Endothelial cell of umbilical vein (primary cell): ENCODE results near the gene BAMBI. TPM values are rescaled to one million over a fixed set of nuclear protein-coding genes. Genes with fewer than 3 reads are reported as not detected.

Experiments
- BruUV-seq: library from RNA; stranded (reverse); fragments of 400-500 nt; replicated peaks from 2 replicates; lab custom pipeline; 2021; lab: Mats Ljungman, UMichigan
- CTCF ChIA-PET: fragments of 300-600, 350-600 bp; sonication (Branson Sonifier 250); formaldehyde crosslinking; loops from one replicate; lab custom pipeline; 2021; ENCODE audit warnings: antibody characterized with exemption, inconsistent platforms; lab: Charles Lee
- POLR2A ChIA-PET: fragments of 300-600, 350-600 bp; sonication (Branson Sonifier 250); formaldehyde crosslinking; loops from one replicate; lab custom pipeline; 2021; ENCODE audit warnings: antibody characterized with exemption, inconsistent platforms; lab: Charles Lee
- DNase-seq: peaks from one replicate; pipeline ENCODE4 v3.0.0-alpha.2; 2011; ENCODE audit warnings: low read depth, low spot score
- FAIRE-seq: peaks from 2 replicates; lab custom pipeline; 2011; peaks lifted over from hg19 to GRCh38; lab: Jason Lieb, UNC
- H2AFZ ChIP-seq: 2 replicates; pipeline ENCODE4 v1.6.0; 2012; ENCODE audit warnings: low read depth, low read length, control low read depth, inconsistent platforms
- H3K27ac ChIP-seq: 2 replicates; pipeline ENCODE4 v1.5.1; 2011; ENCODE audit warnings: low read depth, mild to moderate bottlenecking, control low read depth, low read length, moderate library complexity; ENCODE audit not compliant: insufficient read depth
- H3K27me3 ChIP-seq, 2 experiments: 2 replicates each; pipeline versions ENCODE4 v1.6.0 to v1.6.1; 2011; ENCODE audit warnings: low read length in 2 of 2, mixed read lengths in 1 of 2; ENCODE audit not compliant: control insufficient read depth in 2 of 2, insufficient read depth in 2 of 2
- H3K36me3 ChIP-seq, 2 experiments: 2 replicates in 1 of 2; 3 replicates in 1 of 2; pipeline ENCODE4 v1.5.1; 2011; ENCODE audit warnings: low read length in 2 of 2, mild to moderate bottlenecking in 1 of 2, moderate library complexity in 1 of 2; ENCODE audit not compliant: control insufficient read depth in 2 of 2, insufficient read depth in 2 of 2; ENCODE audit errors: extremely low read depth in 1 of 2
- H3K4me1 ChIP-seq: 3 replicates; pipeline ENCODE4 v1.5.1; 2011; ENCODE audit warnings: mild to moderate bottlenecking, low read length; ENCODE audit not compliant: control insufficient read depth, insufficient read depth; ENCODE audit errors: extremely low read depth
- H3K4me2 ChIP-seq: 2 replicates; pipeline ENCODE4 v1.6.1; 2011; ENCODE audit warnings: low read length, control low read depth, mixed read lengths; ENCODE audit not compliant: insufficient read depth
- H3K4me3 ChIP-seq, 3 experiments: fragments of 200-600 bp in 1 of 3; sonication (generic), shearing (Covaris generic) in 1 of 3; replicated peaks in 1 of 3; 2 replicates each; pipeline ENCODE4 v1.5.1; 2011 to 2016; ENCODE audit warnings: control low read depth in 3 of 3, low read length in 3 of 3, mild to moderate bottlenecking in 2 of 3, inconsistent platforms in 1 of 3, low read depth in 1 of 3, moderate library complexity in 1 of 3; ENCODE audit not compliant: insufficient read depth in 1 of 3
- H3K79me2 ChIP-seq: 2 replicates; pipeline ENCODE4 v1.6.0; 2012; ENCODE audit warnings: low read length, inconsistent platforms; ENCODE audit not compliant: control insufficient read depth, insufficient read depth
- H3K9ac ChIP-seq: replicated peaks from 2 replicates; pipeline ENCODE3; 2011; ENCODE audit warnings: low read length, control low read depth; ENCODE audit not compliant: insufficient read depth; ENCODE audit errors: extremely low read depth
- H3K9me1 ChIP-seq: replicated peaks from 3 replicates; pipeline ENCODE4 v1.6.0; 2011; ENCODE audit warnings: mild to moderate bottlenecking, low read length; ENCODE audit not compliant: control insufficient read depth, insufficient read depth; ENCODE audit errors: extremely low read depth
- H3K9me3 ChIP-seq: replicated peaks from 2 replicates; pipeline ENCODE4 v1.5.1; 2012; ENCODE audit warnings: low read length, inconsistent platforms; ENCODE audit not compliant: control insufficient read depth, insufficient read depth
- H4K20me1 ChIP-seq: replicated peaks from 2 replicates; pipeline ENCODE3; 2011; ENCODE audit warnings: mild to moderate bottlenecking, low read length; ENCODE audit not compliant: control insufficient read depth, insufficient read depth; ENCODE audit errors: extremely low read depth
- EZH2 ChIP-seq: IDR thresholded peaks from 2 replicates; pipeline ENCODE4 v1.6.1; 2012; ENCODE audit warnings: borderline replicate concordance, low read depth, mild to moderate bottlenecking, moderate library complexity, low read length, inconsistent platforms; ENCODE audit not compliant: severe bottlenecking
- FOS ChIP-seq: IDR thresholded peaks from 2 replicates; pipeline ENCODE4 v1.6.1; 2011; ENCODE audit warnings: mild to moderate bottlenecking, low read length, moderate library complexity, borderline replicate concordance; ENCODE audit not compliant: insufficient read depth
- GATA2 ChIP-seq: IDR thresholded peaks from 2 replicates; pipeline ENCODE4 v1.7.0; 2011; ENCODE audit warnings: low read depth, mild to moderate bottlenecking, moderate library complexity, mixed read lengths, low read length; ENCODE audit not compliant: insufficient read length, insufficient read depth
- JUN ChIP-seq: IDR thresholded peaks from 2 replicates; pipeline ENCODE4 v1.6.1; 2011; ENCODE audit warnings: borderline replicate concordance, low read depth; ENCODE audit not compliant: insufficient read length, insufficient read depth
- MYC ChIP-seq: IDR thresholded peaks from one replicate; pipeline ENCODE4 v1.6.1; 2011; ENCODE audit warnings: mild to moderate bottlenecking, low read depth, low read length
- POLR2A ChIP-seq: IDR thresholded peaks from 2 replicates; pipeline ENCODE4 v1.6.1; 2012; ENCODE audit warnings: low read depth, mild to moderate bottlenecking, control low read depth, low read length
- POLR2AphosphoS5 ChIP-seq: IDR thresholded peaks from 2 replicates; pipeline ENCODE4 v1.6.1; 2012; ENCODE audit warnings: low read depth, mild to moderate bottlenecking, control low read depth, low read length, moderate library complexity; ENCODE audit not compliant: insufficient read depth
- dilution Hi-C: fragments of 300-500 bp; cut with MboI; formaldehyde crosslinking; loops from one replicate; pipeline ENCODE4 v1.15.0; 2019; ENCODE audit warnings: low sequenced_read_pairs; ENCODE audit not compliant: extremely low pct_ligation_motif_present
- intact Hi-C: fragments of 100-400 bp; cut with micrococcal nuclease; formaldehyde crosslinking; loops from one replicate; pipeline ENCODE4 v1.10.0; 2022
- polyA plus RNA-seq, 4 experiments: library from polyadenylated mRNA; depleted of rRNA in 3 of 4; stranded (reverse) in 3 of 4; unstranded in 1 of 4; fragments of >200 nt; gene quantifications; 2 replicates each; pipeline versions ENCODE4 v1.2.1 to v1.2.3, GENCODE V29; 2011 to 2012; ENCODE audit warnings: missing spikeins in 1 of 4
- total RNA-seq: library from RNA; stranded (reverse); gene quantifications from 2 replicates; pipeline ENCODE4 v1.2.3, GENCODE V29; 2021
- TF ChIP-seq, protein P1 (sequence below), 2 donors: IDR thresholded peaks; 1 replicate in 1 of 2; 2 replicates in 1 of 2; pipeline ENCODE4 v1.5.1; 2011; ENCODE audit warnings: low read length in 2 of 2, mild to moderate bottlenecking in 2 of 2, moderate library complexity in 2 of 2, control low read depth in 1 of 2, inconsistent platforms in 1 of 2, low read depth in 1 of 2; ENCODE audit not compliant: insufficient read depth in 1 of 2; ENCODE audit errors: extremely low read depth in 1 of 2
- TF ChIP-seq, protein P2 (sequence below): IDR thresholded peaks from 2 replicates; pipeline ENCODE4 v1.6.1; 2011; ENCODE audit not compliant: insufficient read depth, insufficient read length

Gene BAMBI
- total and polyA plus RNA-seq, 2 donors (not counting 3 experiments of a cell fraction or from before 2014, with no cell fraction given): 3.2 to 4.3 TPM

DNA sequence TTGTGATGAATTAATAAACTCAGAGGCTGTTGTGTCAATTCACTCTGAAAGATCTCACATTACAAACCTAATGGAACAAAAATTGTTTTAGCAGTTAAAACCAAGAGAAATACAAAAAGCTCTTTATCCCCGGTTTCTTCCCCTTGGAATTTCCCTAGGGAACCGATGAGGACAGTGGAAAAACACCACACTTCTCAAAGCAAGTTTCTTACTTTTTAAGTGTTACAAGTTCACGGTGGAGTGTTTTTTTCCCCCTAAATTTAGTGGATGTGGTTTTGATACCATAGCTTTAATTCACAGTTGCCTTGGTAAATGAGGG is 10.3 kb downstream of the BAMBI start:
- Histone ChIP-seq H3K36me3 (no peaks in the 10 kb centered on the region), H3K9me1 (no peaks in the 10 kb centered on the region), H3K27ac (no peak overlapping the region), H4K20me1 (no peaks in the 10 kb centered on the region), H3K4me2 (no peak overlapping the region), H3K4me3 (no peak overlapping the region), H3K4me1 (no peaks in the 10 kb centered on the region), H3K9me3 (no peaks in the 10 kb centered on the region), H3K79me2 (no peaks in the 10 kb centered on the region), H2AFZ (no peak overlapping the region), H3K27me3 (no peaks in the 10 kb centered on the region), H3K9ac (no peak overlapping the region)
- dilution Hi-C loops (no loop called here), intact Hi-C loops (no loop called here)
- TF ChIP-seq MYC (no peak), POLR2A (no peak), POLR2AphosphoS5 (no peak), EZH2 (no peak), FOS (no peak), JUN (no peak), GATA2 (no peak)
- TF ChIP-seq, protein P1, sequence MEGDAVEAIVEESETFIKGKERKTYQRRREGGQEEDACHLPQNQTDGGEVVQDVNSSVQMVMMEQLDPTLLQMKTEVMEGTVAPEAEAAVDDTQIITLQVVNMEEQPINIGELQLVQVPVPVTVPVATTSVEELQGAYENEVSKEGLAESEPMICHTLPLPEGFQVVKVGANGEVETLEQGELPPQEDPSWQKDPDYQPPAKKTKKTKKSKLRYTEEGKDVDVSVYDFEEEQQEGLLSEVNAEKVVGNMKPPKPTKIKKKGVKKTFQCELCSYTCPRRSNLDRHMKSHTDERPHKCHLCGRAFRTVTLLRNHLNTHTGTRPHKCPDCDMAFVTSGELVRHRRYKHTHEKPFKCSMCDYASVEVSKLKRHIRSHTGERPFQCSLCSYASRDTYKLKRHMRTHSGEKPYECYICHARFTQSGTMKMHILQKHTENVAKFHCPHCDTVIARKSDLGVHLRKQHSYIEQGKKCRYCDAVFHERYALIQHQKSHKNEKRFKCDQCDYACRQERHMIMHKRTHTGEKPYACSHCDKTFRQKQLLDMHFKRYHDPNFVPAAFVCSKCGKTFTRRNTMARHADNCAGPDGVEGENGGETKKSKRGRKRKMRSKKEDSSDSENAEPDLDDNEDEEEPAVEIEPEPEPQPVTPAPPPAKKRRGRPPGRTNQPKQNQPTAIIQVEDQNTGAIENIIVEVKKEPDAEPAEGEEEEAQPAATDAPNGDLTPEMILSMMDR (IDR thresholded peaks at IDR 0.05; ENCODE audit: extremely low read depth in 1 of 2, insufficient read depth in 1 of 2, low read depth in 1 of 2, low read length in 2 of 2): no peak
- TF ChIP-seq, protein P2, sequence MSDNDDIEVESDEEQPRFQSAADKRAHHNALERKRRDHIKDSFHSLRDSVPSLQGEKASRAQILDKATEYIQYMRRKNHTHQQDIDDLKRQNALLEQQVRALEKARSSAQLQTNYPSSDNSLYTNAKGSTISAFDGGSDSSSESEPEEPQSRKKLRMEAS: no peak
- DNase-seq (no peak), FAIRE-seq (no peak)
- no TSS peak for BruUV-seq
- POLR2A ChIA-PET: no interaction called here
- CTCF ChIA-PET: interaction anchor here (0.7 to 2.6 kb wide), 4 partner anchors 24 to 617 kb away, joined by 3 to 9 read pairs (median 4); no protein-coding TSS in a partner anchor
